ENCODE measurements around the gene PLEKHG4B. TPM values are rescaled to one million over a fixed set of nuclear protein-coding genes. Genes with fewer than 3 reads are reported as not detected.
"Not testable (repeated sequence)": the region's sequence is repeated elsewhere in the genome, so short reads cannot be mapped to it uniquely, and the experiment has no call there.

Gene PLEKHG4B
- total RNA-seq, 1 experiment from 2014 or later = 1.2 TPM

- no peaks in the 10 kb centered on the region for H3K4me1 ChIP-seq (ENCODE audit: insufficient read depth, low read length)
- no TSS peak for BruUV-seq (replicated peaks)
- no peak for ATAC-seq
- H4K20me1 ChIP-seq (ENCODE audit: low read length) = no peaks in the 10 kb centered on the region
- POLR2A ChIA-PET (ENCODE audit: unreplicated experiment) = no interaction called here
- H3K4me3 ChIP-seq (ENCODE audit: low read length) = no peak overlapping the region
- no peak overlapping the region for H3K9ac ChIP-seq (ENCODE audit: low read length)
- H3K36me3 ChIP-seq (ENCODE audit: low read depth, low read length) = peaks cover 60% of the 10 kb centered on the region
- no peak overlapping the region for H3K4me2 ChIP-seq (ENCODE audit: low read length)
- no peak for DNase-seq
- TF ChIP-seq, protein P1, sequence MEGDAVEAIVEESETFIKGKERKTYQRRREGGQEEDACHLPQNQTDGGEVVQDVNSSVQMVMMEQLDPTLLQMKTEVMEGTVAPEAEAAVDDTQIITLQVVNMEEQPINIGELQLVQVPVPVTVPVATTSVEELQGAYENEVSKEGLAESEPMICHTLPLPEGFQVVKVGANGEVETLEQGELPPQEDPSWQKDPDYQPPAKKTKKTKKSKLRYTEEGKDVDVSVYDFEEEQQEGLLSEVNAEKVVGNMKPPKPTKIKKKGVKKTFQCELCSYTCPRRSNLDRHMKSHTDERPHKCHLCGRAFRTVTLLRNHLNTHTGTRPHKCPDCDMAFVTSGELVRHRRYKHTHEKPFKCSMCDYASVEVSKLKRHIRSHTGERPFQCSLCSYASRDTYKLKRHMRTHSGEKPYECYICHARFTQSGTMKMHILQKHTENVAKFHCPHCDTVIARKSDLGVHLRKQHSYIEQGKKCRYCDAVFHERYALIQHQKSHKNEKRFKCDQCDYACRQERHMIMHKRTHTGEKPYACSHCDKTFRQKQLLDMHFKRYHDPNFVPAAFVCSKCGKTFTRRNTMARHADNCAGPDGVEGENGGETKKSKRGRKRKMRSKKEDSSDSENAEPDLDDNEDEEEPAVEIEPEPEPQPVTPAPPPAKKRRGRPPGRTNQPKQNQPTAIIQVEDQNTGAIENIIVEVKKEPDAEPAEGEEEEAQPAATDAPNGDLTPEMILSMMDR (conservative IDR thresholded peaks at IDR 0.05; ENCODE audit: low read depth, low read length) = no peak
- TF ChIP-seq EZH2 (IDR thresholded peaks at IDR 0.05; ENCODE audit: low read length, unreplicated experiment) = no peak
- TF ChIP-seq EZH2phosphoT487 (IDR thresholded peaks at IDR 0.05; ENCODE audit: borderline replicate concordance, low read length) = no peak
- no peaks in the 10 kb centered on the region for H3K27me3 ChIP-seq (ENCODE audit: low read length)
- H3K9me3 ChIP-seq (ENCODE audit: low read length) = no peaks in the 10 kb centered on the region
- CTCF ChIA-PET = no interaction called here
- intact Hi-C loops (cut with micrococcal nuclease) = no loop called here
- no peaks in the 10 kb centered on the region for H3K9me2 ChIP-seq (replicated peaks; ENCODE audit: low read length)
- no peaks in the 10 kb centered on the region for H3F3A ChIP-seq (ENCODE audit: low read length, unreplicated experiment)
- no peak overlapping the region for H3K27ac ChIP-seq (ENCODE audit: low read length)
- H3K79me2 ChIP-seq (ENCODE audit: low read length) = peaks cover 21% of the 10 kb centered on the region
- H2AFZ ChIP-seq (ENCODE audit: low read length) = no peak overlapping the region
Measured at GRCh38 chr5:228886-229285, 136.9 kb downstream of the PLEKHG4B start.

- TF ChIP-seq, protein P1 (conservative IDR thresholded peaks at IDR 0.05; ENCODE audit: low read depth, low read length) = no peak
- TF ChIP-seq EZH2 (IDR thresholded peaks at IDR 0.05; ENCODE audit: low read length, unreplicated experiment) (no peak), EZH2phosphoT487 (IDR thresholded peaks at IDR 0.05; ENCODE audit: borderline replicate concordance, low read length) (no peak)
- no peak for ATAC-seq
- no TSS peak for BruUV-seq (replicated peaks)
Measured at GRCh38 chr5:230711-231110, 138.7 kb downstream of the PLEKHG4B start.

DNA sequence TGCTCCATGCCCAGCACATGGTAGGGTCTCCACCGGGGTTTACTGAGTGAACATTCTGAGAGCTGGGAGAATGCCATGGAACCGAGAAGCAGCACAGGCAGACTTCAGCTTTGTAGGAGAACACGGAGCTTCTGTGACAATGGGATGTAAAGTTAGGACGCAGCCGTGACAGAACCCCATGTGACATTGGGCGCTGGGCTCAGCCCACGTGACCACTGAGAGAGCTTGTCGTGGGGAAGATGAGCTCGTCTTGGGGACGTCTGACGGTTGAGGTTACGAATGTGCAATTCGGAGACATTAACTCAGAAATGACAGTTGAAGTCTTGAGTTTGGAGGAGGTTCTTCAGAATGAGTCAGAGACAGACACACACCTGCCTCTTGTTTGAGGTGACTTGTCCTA lies 139.7 kb downstream of the PLEKHG4B start:
- ChIA-PET CTCF (no interaction called here), POLR2A (ENCODE audit: unreplicated experiment) (no interaction called here)
- H3K9me2 ChIP-seq (replicated peaks; ENCODE audit: low read length) = no peaks in the 10 kb centered on the region
- intact Hi-C loops (cut with micrococcal nuclease) = no loop called here
- no peaks in the 10 kb centered on the region for H3K79me2 ChIP-seq (ENCODE audit: low read length)
- H3K4me1 ChIP-seq (ENCODE audit: insufficient read depth, low read length) = no peaks in the 10 kb centered on the region
- no TSS peak for BruUV-seq (replicated peaks)
- no peak overlapping the region for H3K27ac ChIP-seq (ENCODE audit: low read length)
- H3K9me3 ChIP-seq (ENCODE audit: low read length) = no peaks in the 10 kb centered on the region
- ATAC-seq (no peak), DNase-seq (no peak)
- no peaks in the 10 kb centered on the region for H4K20me1 ChIP-seq (ENCODE audit: low read length)
- TF ChIP-seq EZH2 (IDR thresholded peaks at IDR 0.05; ENCODE audit: low read length, unreplicated experiment) = no peak
- TF ChIP-seq, protein P1 (conservative IDR thresholded peaks at IDR 0.05; ENCODE audit: low read depth, low read length) = no peak
- no peak for TF ChIP-seq EZH2phosphoT487 (IDR thresholded peaks at IDR 0.05; ENCODE audit: borderline replicate concordance, low read length)
- peaks cover 48% of the 10 kb centered on the region for H3K36me3 ChIP-seq (ENCODE audit: low read depth, low read length)
- H3F3A ChIP-seq (ENCODE audit: low read length, unreplicated experiment) = no peaks in the 10 kb centered on the region
- H3K9ac ChIP-seq (ENCODE audit: low read length) = no peak overlapping the region
- no peak overlapping the region for H3K4me3 ChIP-seq (ENCODE audit: low read length)
- no peak overlapping the region for H2AFZ ChIP-seq (ENCODE audit: low read length)
- no peak overlapping the region for H3K4me2 ChIP-seq (ENCODE audit: low read length)
- H3K27me3 ChIP-seq (ENCODE audit: low read length) = no peaks in the 10 kb centered on the region

More at GRCh38 chr5:230711-231110, 138.7 kb downstream of the PLEKHG4B start:
- peaks cover 55% of the 10 kb centered on the region for H3K36me3 ChIP-seq (ENCODE audit: low read depth, low read length)
- intact Hi-C loops (cut with micrococcal nuclease) = no loop called here
- no peaks in the 10 kb centered on the region for H3K9me3 ChIP-seq (ENCODE audit: low read length)
- H3K4me1 ChIP-seq (ENCODE audit: insufficient read depth, low read length) = no peaks in the 10 kb centered on the region
- POLR2A ChIA-PET (ENCODE audit: unreplicated experiment) = no interaction called here
- H3K4me2 ChIP-seq (ENCODE audit: low read length) = no peak overlapping the region
- H3K9me2 ChIP-seq (replicated peaks; ENCODE audit: low read length) = no peaks in the 10 kb centered on the region
- H3K27ac ChIP-seq (ENCODE audit: low read length) = no peak overlapping the region
- H4K20me1 ChIP-seq (ENCODE audit: low read length) = no peaks in the 10 kb centered on the region
- no peak for DNase-seq
- no peaks in the 10 kb centered on the region for H3F3A ChIP-seq (ENCODE audit: low read length, unreplicated experiment)
- peaks cover 3% of the 10 kb centered on the region; the same call in 1 of the 2 replicates for H3K79me2 ChIP-seq (ENCODE audit: low read length)
- no peak overlapping the region for H3K9ac ChIP-seq (ENCODE audit: low read length)
- CTCF ChIA-PET = no interaction called here
- H3K4me3 ChIP-seq (ENCODE audit: low read length) = no peak overlapping the region
- H2AFZ ChIP-seq (ENCODE audit: low read length) = no peak overlapping the region
- no peaks in the 10 kb centered on the region for H3K27me3 ChIP-seq (ENCODE audit: low read length)

DNA sequence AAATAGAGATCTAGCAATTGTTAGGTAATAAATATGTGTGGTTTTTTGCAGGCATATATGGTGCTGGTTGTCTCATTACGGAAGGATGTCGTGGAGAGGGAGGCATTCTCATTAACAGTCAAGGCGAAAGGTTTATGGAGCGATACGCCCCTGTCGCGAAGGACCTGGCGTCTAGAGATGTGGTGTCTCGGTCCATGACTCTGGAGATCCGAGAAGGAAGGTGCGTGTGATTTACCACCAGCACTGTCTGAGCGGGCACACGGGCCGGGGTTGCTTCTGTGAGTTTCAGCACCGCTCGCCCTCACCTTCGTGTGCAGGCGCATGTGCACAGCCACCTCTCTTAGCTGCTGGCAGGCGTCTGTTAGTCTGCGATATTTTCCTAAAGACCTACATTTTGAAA lies 141.5 kb downstream of the PLEKHG4B start:
- H3K27me3 ChIP-seq (ENCODE audit: low read length); ATAC-seq; intact Hi-C loops (cut with micrococcal nuclease); H3K4me3 ChIP-seq (ENCODE audit: low read length); H3K9me2 ChIP-seq (replicated peaks; ENCODE audit: low read length); DNase-seq; POLR2A ChIA-PET (ENCODE audit: unreplicated experiment); H3K4me2 ChIP-seq (ENCODE audit: low read length); H3K79me2 ChIP-seq (ENCODE audit: low read length); H3K27ac ChIP-seq (ENCODE audit: low read length); H2AFZ ChIP-seq (ENCODE audit: low read length); BruUV-seq (replicated peaks); H3F3A ChIP-seq (ENCODE audit: low read length, unreplicated experiment); H3K9ac ChIP-seq (ENCODE audit: low read length); H3K9me3 ChIP-seq (ENCODE audit: low read length); H3K4me1 ChIP-seq (ENCODE audit: insufficient read depth, low read length); H4K20me1 ChIP-seq (ENCODE audit: low read length): not testable (repeated sequence)
- H3K36me3 ChIP-seq (ENCODE audit: low read depth, low read length) = peaks cover 40% of the 10 kb centered on the region
- CTCF ChIA-PET = interaction anchor here (1.2 kb wide), 1 partner anchor 45 kb away, joined by 4 read pairs; no protein-coding TSS in a partner anchor
